ENCODE measurements around the gene BICDL1.

DNA sequence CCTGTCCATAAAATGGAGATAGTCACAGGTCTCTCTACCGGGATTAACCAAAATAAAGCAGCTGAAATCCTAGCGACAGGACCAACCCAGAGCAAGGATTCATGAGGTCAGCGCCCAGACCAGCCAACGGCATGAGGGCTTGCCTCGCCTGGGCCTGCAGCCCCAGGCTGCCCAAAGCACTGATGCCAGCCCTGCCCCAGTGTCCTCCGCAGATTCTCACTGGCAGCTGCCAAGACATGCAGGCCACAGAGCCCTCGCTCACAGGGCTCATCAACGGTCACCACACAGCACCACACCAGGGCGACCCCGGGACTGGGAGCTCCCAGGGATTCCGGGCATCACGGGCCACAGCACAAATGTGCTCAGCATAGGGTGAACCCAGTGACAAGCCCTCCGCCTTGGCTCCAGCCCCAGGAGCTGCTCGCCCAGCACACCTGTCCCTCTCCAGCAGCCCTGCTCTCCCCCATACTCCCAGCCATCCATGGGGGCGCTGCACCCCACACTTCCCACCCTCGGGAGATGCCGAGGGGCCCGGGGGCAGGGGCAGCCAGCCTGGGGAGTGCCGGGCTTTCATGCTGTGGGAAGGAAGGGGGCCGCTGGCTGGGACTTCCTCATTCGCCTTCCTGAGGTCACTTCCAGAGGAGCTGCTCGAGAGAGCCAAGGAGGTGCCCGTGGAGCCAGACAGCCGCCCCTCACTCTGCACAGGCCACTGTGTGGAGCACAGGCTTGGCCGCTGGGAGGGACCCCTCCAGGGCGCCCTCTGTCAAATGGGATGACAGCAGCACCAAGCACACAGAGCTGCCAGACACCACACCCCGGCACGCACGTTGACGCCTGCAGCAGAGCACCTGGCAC is 113.4 kb downstream of the BICDL1 start:
- TF ChIP-seq EZH2phosphoT487 (IDR thresholded peaks at IDR 0.05; ENCODE audit: borderline replicate concordance) (no peak), CBX3 (IDR thresholded peaks at IDR 0.05; ENCODE audit: low read depth) (no peak), POLR2A (IDR thresholded peaks at IDR 0.05; ENCODE audit: borderline replicate concordance, extremely low read depth, insufficient read depth, insufficient read length) (no peak), POLR2AphosphoS5 (IDR thresholded peaks at IDR 0.05; ENCODE audit: low read depth, low read length) (no peak), EZH2 (IDR thresholded peaks at IDR 0.05) (no peak), RAD21 (IDR thresholded peaks at IDR 0.05; ENCODE audit: low read depth) (no peak), SRF (IDR thresholded peaks at IDR 0.05; ENCODE audit: low read depth) (no peak), TCF7L2 (IDR thresholded peaks at IDR 0.05; ENCODE audit: borderline replicate concordance, extremely low read depth, insufficient read depth, insufficient read length) (no peak), EGR1 (IDR thresholded peaks at IDR 0.05; ENCODE audit: low read depth) (no peak)
- TF ChIP-seq, protein P1, sequence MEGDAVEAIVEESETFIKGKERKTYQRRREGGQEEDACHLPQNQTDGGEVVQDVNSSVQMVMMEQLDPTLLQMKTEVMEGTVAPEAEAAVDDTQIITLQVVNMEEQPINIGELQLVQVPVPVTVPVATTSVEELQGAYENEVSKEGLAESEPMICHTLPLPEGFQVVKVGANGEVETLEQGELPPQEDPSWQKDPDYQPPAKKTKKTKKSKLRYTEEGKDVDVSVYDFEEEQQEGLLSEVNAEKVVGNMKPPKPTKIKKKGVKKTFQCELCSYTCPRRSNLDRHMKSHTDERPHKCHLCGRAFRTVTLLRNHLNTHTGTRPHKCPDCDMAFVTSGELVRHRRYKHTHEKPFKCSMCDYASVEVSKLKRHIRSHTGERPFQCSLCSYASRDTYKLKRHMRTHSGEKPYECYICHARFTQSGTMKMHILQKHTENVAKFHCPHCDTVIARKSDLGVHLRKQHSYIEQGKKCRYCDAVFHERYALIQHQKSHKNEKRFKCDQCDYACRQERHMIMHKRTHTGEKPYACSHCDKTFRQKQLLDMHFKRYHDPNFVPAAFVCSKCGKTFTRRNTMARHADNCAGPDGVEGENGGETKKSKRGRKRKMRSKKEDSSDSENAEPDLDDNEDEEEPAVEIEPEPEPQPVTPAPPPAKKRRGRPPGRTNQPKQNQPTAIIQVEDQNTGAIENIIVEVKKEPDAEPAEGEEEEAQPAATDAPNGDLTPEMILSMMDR (IDR thresholded peaks at IDR 0.05 in 2 of 3, conservative IDR thresholded peaks at IDR 0.05 in 1 of 3; ENCODE audit: borderline replicate concordance in 1 of 3, insufficient read depth in 1 of 3, low read depth in 2 of 3, low read length in 2 of 3), result no peak
- TF ChIP-seq, protein P2, sequence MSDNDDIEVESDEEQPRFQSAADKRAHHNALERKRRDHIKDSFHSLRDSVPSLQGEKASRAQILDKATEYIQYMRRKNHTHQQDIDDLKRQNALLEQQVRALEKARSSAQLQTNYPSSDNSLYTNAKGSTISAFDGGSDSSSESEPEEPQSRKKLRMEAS (IDR thresholded peaks at IDR 0.05), result no peak
- TF ChIP-seq, protein P3, sequence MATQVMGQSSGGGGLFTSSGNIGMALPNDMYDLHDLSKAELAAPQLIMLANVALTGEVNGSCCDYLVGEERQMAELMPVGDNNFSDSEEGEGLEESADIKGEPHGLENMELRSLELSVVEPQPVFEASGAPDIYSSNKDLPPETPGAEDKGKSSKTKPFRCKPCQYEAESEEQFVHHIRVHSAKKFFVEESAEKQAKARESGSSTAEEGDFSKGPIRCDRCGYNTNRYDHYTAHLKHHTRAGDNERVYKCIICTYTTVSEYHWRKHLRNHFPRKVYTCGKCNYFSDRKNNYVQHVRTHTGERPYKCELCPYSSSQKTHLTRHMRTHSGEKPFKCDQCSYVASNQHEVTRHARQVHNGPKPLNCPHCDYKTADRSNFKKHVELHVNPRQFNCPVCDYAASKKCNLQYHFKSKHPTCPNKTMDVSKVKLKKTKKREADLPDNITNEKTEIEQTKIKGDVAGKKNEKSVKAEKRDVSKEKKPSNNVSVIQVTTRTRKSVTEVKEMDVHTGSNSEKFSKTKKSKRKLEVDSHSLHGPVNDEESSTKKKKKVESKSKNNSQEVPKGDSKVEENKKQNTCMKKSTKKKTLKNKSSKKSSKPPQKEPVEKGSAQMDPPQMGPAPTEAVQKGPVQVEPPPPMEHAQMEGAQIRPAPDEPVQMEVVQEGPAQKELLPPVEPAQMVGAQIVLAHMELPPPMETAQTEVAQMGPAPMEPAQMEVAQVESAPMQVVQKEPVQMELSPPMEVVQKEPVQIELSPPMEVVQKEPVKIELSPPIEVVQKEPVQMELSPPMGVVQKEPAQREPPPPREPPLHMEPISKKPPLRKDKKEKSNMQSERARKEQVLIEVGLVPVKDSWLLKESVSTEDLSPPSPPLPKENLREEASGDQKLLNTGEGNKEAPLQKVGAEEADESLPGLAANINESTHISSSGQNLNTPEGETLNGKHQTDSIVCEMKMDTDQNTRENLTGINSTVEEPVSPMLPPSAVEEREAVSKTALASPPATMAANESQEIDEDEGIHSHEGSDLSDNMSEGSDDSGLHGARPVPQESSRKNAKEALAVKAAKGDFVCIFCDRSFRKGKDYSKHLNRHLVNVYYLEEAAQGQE (IDR thresholded peaks at IDR 0.05; ENCODE audit: low read depth), result no peak
